22Rv1 (cell line): ENCODE data around the gene COL13A1.

Source experiments
- CTCF ChIP-seq: fragments of 450-650 bp; IDR thresholded peaks from 2 replicates; pipeline ENCODE4 v1.5.1; 2017; ENCODE audit warnings: mild to moderate bottlenecking
- ZFX ChIP-seq: fragments of 450-650 bp; IDR thresholded peaks from 2 replicates; pipeline ENCODE4 v1.6.1; 2017; ENCODE audit warnings: antibody characterized with exemption, borderline replicate concordance

- TF ChIP-seq CTCF (no peak), ZFX (no peak)
These were observed 150.5 kb downstream of the COL13A1 start for GRCh38 chr10:69952069-69952800.
